Measurements from ENCODE around the gene PLCB1.

- no peak for TF ChIP-seq CTCF (IDR thresholded peaks at IDR 0.05; ENCODE audit: poor library complexity)
- no peak for TF ChIP-seq EZH2phosphoT487 (IDR thresholded peaks at IDR 0.05; ENCODE audit: low read depth, severe bottlenecking, unreplicated experiment)
- TF ChIP-seq EZH2 (IDR thresholded peaks at IDR 0.05; ENCODE audit: borderline replicate concordance), result no peak
Measured at GRCh38 chr20:8519887-8520286, 387.8 kb downstream of the PLCB1 start.

All from hepatocyte (in vitro differentiated cells).